VCaP (cell line): ENCODE data around the gene ANGEL1.
A peak's percentile ranks its signal among the peaks of the same experiment; 100 is the strongest.

Experiments used
- H3K27ac ChIP-seq: fragments of 450-650 bp; 2 replicates; pipeline ENCODE4 v1.5.1; 2017
- CTCF ChIP-seq: fragments of 450-650 bp; conservative IDR thresholded peaks from 2 replicates; pipeline ENCODE4 v1.5.1; 2017; ENCODE audit warnings: mild to moderate bottlenecking, moderate library complexity

ANGEL1 gene

GRCh38 chr14:76767681-76768656 lies 44.7 kb downstream of the ANGEL1 start:
- TF ChIP-seq CTCF, result no peak
- no peak overlapping the region for H3K27ac ChIP-seq

- H3K27ac ChIP-seq, result no peak overlapping the region
- TF ChIP-seq CTCF, result no peak
These were observed 47.2 kb downstream of the ANGEL1 start for GRCh38 chr14:76765461-76765931.

GRCh38 chr14:76763096-76764041 lies 49.3 kb downstream of the ANGEL1 start:
- no peak overlapping the region for H3K27ac ChIP-seq
- TF ChIP-seq CTCF, result no peak

GRCh38 chr14:76762411-76763095 lies 50.1 kb downstream of the ANGEL1 start:
- no peak for TF ChIP-seq CTCF
- H3K27ac ChIP-seq, result peak overlapping the region; percentile 71; the same call in 1 of the 2 replicates

- peak overlapping the region; percentile 71; the same call in 1 of the 2 replicates for H3K27ac ChIP-seq
- TF ChIP-seq CTCF, result no peak
These were observed 50.7 kb downstream of the ANGEL1 start for GRCh38 chr14:76761960-76762410.

- peak within 1 kb of the TSS; percentile 71; the same call in 1 of the 2 replicates for H3K27ac ChIP-seq
These were observed 51.3 kb downstream of the ANGEL1 start, which contains the start of gene VASH1 for GRCh38 chr14:76761136-76761959. Gene VASH1 (plus strand): TSS chr14:76761468. CDS start chr14:76762822, 1,354 bp downstream.

More at GRCh38 chr14:76761136-76761959, 51.3 kb downstream of the ANGEL1 start, which contains the start of gene VASH1:
- TF ChIP-seq CTCF, result no peak
